ENCODE results near the gene BICC1.

GRCh38 chr10:58695022-58695421 lies 182.3 kb downstream of the BICC1 start:
- TF ChIP-seq CTCF (conservative IDR thresholded peaks at IDR 0.05; ENCODE audit: low read length) (no peak), EZH2phosphoT487 (IDR thresholded peaks at IDR 0.05; ENCODE audit: borderline replicate concordance) (no peak)
